B cell (primary cell): ENCODE measurements around the gene APP. TPM values are rescaled to one million over a fixed set of nuclear protein-coding genes. Genes with fewer than 3 reads are reported as not detected.

ENCODE experiments used
- ATAC-seq: fragments of 200-7000 bp; cut with Tn5 transposase; one replicate; pipeline ENCODE4 v1.10.0; 2021; ENCODE audit warnings: low read depth, mild to moderate bottlenecking, moderate number of reproducible peaks, moderate library complexity
- CTCF ChIA-PET: fragments of 350-600 bp; sonication (Branson Sonifier 250); formaldehyde crosslinking; loops from one replicate; lab custom pipeline; 2021; ENCODE audit warnings: antibody characterized with exemption, inconsistent platforms; lab: Charles Lee
- POLR2A ChIA-PET: fragments of 350-600 bp; sonication (Branson Sonifier 250); formaldehyde crosslinking; loops from one replicate; lab custom pipeline; 2021; ENCODE audit warnings: antibody characterized with exemption; lab: Charles Lee
- DNase-seq: peaks from one replicate; pipeline ENCODE4 v3.0.0; 2013
- H2AFZ ChIP-seq: 2 replicates; pipeline ENCODE4 v1.6.1; 2012; ENCODE audit warnings: mild to moderate bottlenecking, low read depth, low read length; ENCODE audit not compliant: insufficient read depth, poor library complexity, severe bottlenecking
- H3K27ac ChIP-seq, 2 donors: 1 replicate in 1 of 2; 2 replicates in 1 of 2; pipeline ENCODE4 v1.5.1; 2012 to 2013; ENCODE audit warnings: low read length in 2 of 2, mild to moderate bottlenecking in 2 of 2, moderate library complexity in 1 of 2
- H3K27me3 ChIP-seq, 4 experiments: fragments of 200-600 bp in 1 of 4; sonication (generic) in 1 of 4; replicated peaks in 1 of 4; 1 replicate in 2 of 4; 2 replicates in 2 of 4; pipeline versions ENCODE4 v1.6.1 to v1.7.0; 2013 to 2016; ENCODE audit warnings: low read length in 3 of 4, mild to moderate bottlenecking in 2 of 4, mixed read lengths in 1 of 4, moderate library complexity in 1 of 4; ENCODE audit not compliant: insufficient read depth in 4 of 4, control insufficient read depth in 3 of 4; ENCODE audit errors: control extremely low read depth in 1 of 4
- H3K36me3 ChIP-seq, 2 experiments: replicated peaks in 1 of 2; 1 replicate in 1 of 2; 2 replicates in 1 of 2; pipeline versions ENCODE4 v1.6.1 to v1.7.1; 2013; ENCODE audit warnings: low read length in 1 of 2; ENCODE audit not compliant: insufficient read depth in 2 of 2, control insufficient read depth in 1 of 2; ENCODE audit errors: control extremely low read depth in 1 of 2, extremely low read depth in 1 of 2
- H3K4me1 ChIP-seq, 2 donors: fragments of 200-600 bp in 1 of 2; sonication (generic) in 1 of 2; 1 replicate in 1 of 2; 2 replicates in 1 of 2; pipeline versions ENCODE4 v1.5.1 to v1.6.1; 2013 to 2017; ENCODE audit warnings: low read length in 2 of 2; ENCODE audit not compliant: control insufficient read depth in 2 of 2, insufficient read depth in 2 of 2
- H3K4me2 ChIP-seq: replicated peaks from 2 replicates; pipeline ENCODE3; 2012; ENCODE audit warnings: mild to moderate bottlenecking, low read depth, low read length; ENCODE audit not compliant: poor library complexity, severe bottlenecking
- H3K4me3 ChIP-seq, 5 experiments: fragments of 200-600 bp in 1 of 5; sonication (generic) in 1 of 5; 1 replicate in 3 of 5; 2 replicates in 2 of 5; pipeline versions ENCODE4 v1.5.1 to v1.7.0; 2011 to 2016; ENCODE audit warnings: low read length in 4 of 5, mild to moderate bottlenecking in 4 of 5, low read depth in 2 of 5, control low read depth in 1 of 5, moderate library complexity in 1 of 5; ENCODE audit not compliant: insufficient read depth in 1 of 5; ENCODE audit errors: control extremely low read depth in 1 of 5, extremely low read depth in 1 of 5
- H3K79me2 ChIP-seq: fragments of 200-600 bp; sonication (generic); one replicate; pipeline ENCODE4 v1.6.0; 2016; ENCODE audit warnings: low read length; ENCODE audit not compliant: control insufficient read depth, insufficient read depth
- H3K9ac ChIP-seq: fragments of 200-600 bp; sonication (generic); 2 replicates; pipeline ENCODE4 v1.6.1; 2017; ENCODE audit warnings: mild to moderate bottlenecking, low read length, moderate library complexity
- H3K9me3 ChIP-seq, 3 donors: one replicate each; pipeline versions ENCODE4 v1.6.1 to v1.7.1; 2013; ENCODE audit warnings: low read length in 2 of 3; ENCODE audit not compliant: control insufficient read depth in 2 of 3, insufficient read depth in 1 of 3; ENCODE audit errors: control extremely low read depth in 1 of 3
- H4K20me1 ChIP-seq: 2 replicates; pipeline ENCODE4 v1.6.0; 2012; ENCODE audit warnings: mild to moderate bottlenecking, low read length; ENCODE audit not compliant: insufficient read depth, control insufficient read depth, poor library complexity, severe bottlenecking
- H3K27ac Mint-ChIP-seq: one replicate; pipeline ENCODE4 v1.8.0; 2021; ENCODE audit warnings: mixed read lengths
- H3K27me3 Mint-ChIP-seq: one replicate; pipeline ENCODE4 v1.8.0; 2021; ENCODE audit warnings: mixed read lengths
- H3K4me1 Mint-ChIP-seq: one replicate; pipeline ENCODE4 v1.8.0; 2021; ENCODE audit warnings: mixed read lengths
- H3K4me3 Mint-ChIP-seq: one replicate; pipeline ENCODE4 v1.8.0; 2021; ENCODE audit warnings: mixed read lengths
- H3K9me3 Mint-ChIP-seq: one replicate; pipeline ENCODE4 v1.8.0; 2022; ENCODE audit warnings: mixed read lengths; ENCODE audit not compliant: insufficient read depth
- EZH2 ChIP-seq: IDR thresholded peaks from 2 replicates; pipeline ENCODE4 v1.6.1; 2012; ENCODE audit warnings: borderline replicate concordance, low read depth, mild to moderate bottlenecking, moderate library complexity, low read length; ENCODE audit not compliant: insufficient read depth, poor library complexity, severe bottlenecking
- WGBS: methylation state at CpG from one replicate; pipeline ENCODE4 v1.1.5; 2013; ENCODE audit warnings: missing lambda C conversion rate; ENCODE audit not compliant: insufficient coverage; 5-methylcytosine and 5-hydroxymethylcytosine counted together
- intact Hi-C: fragments of 100-400 bp; cut with micrococcal nuclease; formaldehyde crosslinking; loops from one replicate; pipeline ENCODE4 v1.10.0; 2022
- polyA plus RNA-seq: library from polyadenylated mRNA; depleted of rRNA; stranded (reverse); fragments of >200 nt; gene quantifications from 2 replicates; pipeline ENCODE4 v1.2.3, GENCODE V29; 2012
- total RNA-seq, 2 donors: library from RNA; stranded (reverse); fragments of 120-200 nt in 1 of 2; gene quantifications; 1 replicate in 1 of 2; 2 replicates in 1 of 2; pipeline versions ENCODE4 v1.2.3 to v1.2.4, GENCODE V29; 2013 to 2022
- TF ChIP-seq, protein P1 (sequence below): fragments of 200-600 bp; IDR thresholded peaks from one replicate; pipeline ENCODE4 v1.8.0; 2022; ENCODE audit warnings: antibody characterized with exemption, mild to moderate bottlenecking

APP gene
- total and polyA plus RNA-seq, 2 donors (not counting 1 experiment from before 2014, with no cell fraction given), result 28.3 to 34.7 TPM

DNA sequence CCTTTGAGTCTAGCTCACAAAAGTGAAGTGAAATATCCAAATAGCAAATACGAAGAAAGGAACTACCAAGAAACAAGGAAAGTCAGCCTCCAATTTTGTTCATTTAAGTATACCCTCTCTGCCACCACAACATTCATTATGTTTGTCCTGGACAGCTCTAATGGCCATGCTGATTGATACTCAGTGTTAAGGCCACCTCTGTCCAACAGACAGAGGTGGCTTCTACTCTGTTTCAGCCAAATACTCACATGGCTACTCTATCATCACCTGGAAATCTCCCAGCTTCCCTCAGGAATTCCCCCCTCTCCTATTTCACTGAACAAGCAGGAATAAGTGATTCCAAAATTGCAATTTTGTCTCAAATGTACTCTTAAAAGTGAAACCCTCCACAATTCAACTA is 10.7 kb downstream of the APP start:
- ChIA-PET POLR2A (no interaction called here), CTCF (interaction anchor here (0.9 to 1.4 kb wide), 3 partner anchors 9 to 278 kb away, joined by 3 to 5 read pairs (median 4); partner anchors contain the start of gene APP)
- H3K9ac ChIP-seq, result no peak overlapping the region
- WGBS, result 100% methylated on average over 1 of the region's 1 CpG
- H3K36me3 ChIP-seq, result no peaks in the 10 kb centered on the region
- H2AFZ ChIP-seq, result no peak overlapping the region
- ATAC-seq (no peak), DNase-seq (no peak)
- H3K79me2 ChIP-seq, result peaks cover 84% of the 10 kb centered on the region
- no peaks in the 10 kb centered on the region for H3K27me3 Mint-ChIP-seq
- TF ChIP-seq EZH2, result no peak
- TF ChIP-seq, protein P1, sequence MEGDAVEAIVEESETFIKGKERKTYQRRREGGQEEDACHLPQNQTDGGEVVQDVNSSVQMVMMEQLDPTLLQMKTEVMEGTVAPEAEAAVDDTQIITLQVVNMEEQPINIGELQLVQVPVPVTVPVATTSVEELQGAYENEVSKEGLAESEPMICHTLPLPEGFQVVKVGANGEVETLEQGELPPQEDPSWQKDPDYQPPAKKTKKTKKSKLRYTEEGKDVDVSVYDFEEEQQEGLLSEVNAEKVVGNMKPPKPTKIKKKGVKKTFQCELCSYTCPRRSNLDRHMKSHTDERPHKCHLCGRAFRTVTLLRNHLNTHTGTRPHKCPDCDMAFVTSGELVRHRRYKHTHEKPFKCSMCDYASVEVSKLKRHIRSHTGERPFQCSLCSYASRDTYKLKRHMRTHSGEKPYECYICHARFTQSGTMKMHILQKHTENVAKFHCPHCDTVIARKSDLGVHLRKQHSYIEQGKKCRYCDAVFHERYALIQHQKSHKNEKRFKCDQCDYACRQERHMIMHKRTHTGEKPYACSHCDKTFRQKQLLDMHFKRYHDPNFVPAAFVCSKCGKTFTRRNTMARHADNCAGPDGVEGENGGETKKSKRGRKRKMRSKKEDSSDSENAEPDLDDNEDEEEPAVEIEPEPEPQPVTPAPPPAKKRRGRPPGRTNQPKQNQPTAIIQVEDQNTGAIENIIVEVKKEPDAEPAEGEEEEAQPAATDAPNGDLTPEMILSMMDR, result no peak
- H3K27ac Mint-ChIP-seq, result no peak overlapping the region
- intact Hi-C loops, result loop anchor here (10.0 kb wide), 2 partner anchors 85 to 425 kb away; partner anchors contain the start of genes ATP5PF and GABPA
- peaks cover 0 to 8% of the 10 kb centered on the region in 2 donors for H3K4me1 ChIP-seq
- H3K4me3 Mint-ChIP-seq, result no peak overlapping the region
- no peak overlapping the region for H3K27ac ChIP-seq
- H4K20me1 ChIP-seq, result no peaks in the 10 kb centered on the region
- no peaks in the 10 kb centered on the region for H3K27me3 ChIP-seq
- H3K4me2 ChIP-seq, result no peak overlapping the region
- H3K9me3 ChIP-seq, result no peaks in the 10 kb centered on the region
- no peak overlapping the region for H3K4me3 ChIP-seq
- H3K9me3 Mint-ChIP-seq, result no peaks in the 10 kb centered on the region
- peaks cover 18% of the 10 kb centered on the region for H3K4me1 Mint-ChIP-seq

DNA sequence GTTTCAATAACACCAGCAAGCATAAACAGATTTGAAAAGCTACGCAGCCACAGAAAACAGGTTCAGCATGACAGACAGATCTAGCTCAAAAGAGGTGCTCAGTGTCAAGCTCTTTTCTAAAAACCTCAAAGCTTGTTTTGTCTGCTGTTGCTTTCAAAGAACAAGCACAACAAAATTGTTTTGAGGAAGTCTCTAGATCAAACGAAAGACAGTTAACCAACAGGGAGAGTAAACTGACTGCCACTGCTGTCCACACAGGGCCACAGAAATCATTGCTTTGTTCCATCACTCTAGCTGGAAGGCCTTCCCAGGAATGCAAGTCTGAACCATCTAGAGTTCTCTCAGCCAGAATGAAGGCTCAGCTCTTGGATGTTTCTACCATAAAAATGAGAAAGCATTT is 12.8 kb downstream of the APP start:
- Histone ChIP-seq H2AFZ (no peak overlapping the region), H3K4me3 (no peak overlapping the region), H3K27ac (no peak overlapping the region), H3K27me3 (no peaks in the 10 kb centered on the region), H3K4me2 (no peak overlapping the region), H4K20me1 (no peaks in the 10 kb centered on the region), H3K9me3 (no peaks in the 10 kb centered on the region), H3K79me2 (peaks cover 83% of the 10 kb centered on the region), H3K9ac (no peak overlapping the region), H3K4me1 (peaks cover 0 to 8% of the 10 kb centered on the region in 2 donors), H3K36me3 (no peaks in the 10 kb centered on the region)
- ChIA-PET CTCF (interaction anchor here (1.4 to 1.9 kb wide), 2 partner anchors 11 to 13 kb away, joined by 4 to 11 read pairs; partner anchors contain the start of gene APP), POLR2A (no interaction called here)
- intact Hi-C loops, result no loop called here
- Mint-ChIP-seq H3K27me3 (no peaks in the 10 kb centered on the region), H3K9me3 (no peaks in the 10 kb centered on the region), H3K4me3 (no peak overlapping the region), H3K4me1 (peaks cover 16% of the 10 kb centered on the region), H3K27ac (no peak overlapping the region)
- DNase-seq (no peak), ATAC-seq (no peak)
- no peak for TF ChIP-seq EZH2
- TF ChIP-seq, protein P1, result no peak
- WGBS, result 57% methylated on average over 2 of the region's 2 CpGs
